Kidney epithelial cell (primary cell): ENCODE results near the gene ABCC3. TPM values are rescaled to one million over a fixed set of nuclear protein-coding genes. Genes with fewer than 3 reads are reported as not detected.

Source experiments
- DNase-seq: peaks from one replicate; pipeline ENCODE4 v3.0.0-alpha.2; 2010; ENCODE audit warnings: low read depth
- H3K27me3 ChIP-seq: 2 replicates; pipeline ENCODE4 v1.6.0; 2011; ENCODE audit warnings: low read length; ENCODE audit not compliant: control insufficient read depth, insufficient read depth
- H3K36me3 ChIP-seq: 2 replicates; pipeline ENCODE4 v1.5.1; 2011; ENCODE audit warnings: low read length; ENCODE audit not compliant: control insufficient read depth, insufficient read depth
- H3K4me3 ChIP-seq: 2 replicates; pipeline ENCODE4 v1.5.1; 2011; ENCODE audit warnings: low read depth, mild to moderate bottlenecking, control low read depth, low read length
- total RNA-seq: library from RNA; depleted of rRNA; stranded (reverse); fragments of >200 nt; gene quantifications from 2 replicates; pipeline ENCODE4 v1.2.3, GENCODE V29; 2015
- TF ChIP-seq, protein P1 (sequence below): IDR thresholded peaks from 2 replicates; pipeline ENCODE4 v1.5.1; 2011; ENCODE audit warnings: mild to moderate bottlenecking, moderate library complexity, low read length, control low read depth, inconsistent platforms; ENCODE audit not compliant: insufficient read depth, poor library complexity, severe bottlenecking

Gene ABCC3
- total RNA-seq, 1 donor from 2014 or later: 1.3 TPM

DNA sequence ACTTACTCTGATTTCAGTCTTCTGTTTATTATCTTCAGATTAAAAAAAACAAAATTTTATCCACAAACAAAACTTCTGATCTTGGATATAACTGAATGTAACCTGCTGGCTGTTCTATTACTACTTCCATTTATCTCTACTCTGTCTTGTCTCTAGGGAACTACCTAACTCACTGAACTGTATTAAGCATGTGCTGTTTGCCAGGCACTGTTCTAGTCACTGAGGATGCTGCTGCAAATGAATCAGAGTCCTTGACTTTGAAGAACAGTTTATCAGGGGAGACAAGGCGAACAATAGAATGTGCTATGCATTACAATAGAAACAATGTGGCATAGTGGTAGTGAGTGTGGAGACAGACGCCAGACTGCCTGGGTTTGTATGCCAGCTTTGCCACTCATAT, 75.3 kb downstream of the ABCC3 start:
- H3K36me3 ChIP-seq: no peaks in the 10 kb centered on the region
- no peak overlapping the region for H3K4me3 ChIP-seq
- TF ChIP-seq, protein P1, sequence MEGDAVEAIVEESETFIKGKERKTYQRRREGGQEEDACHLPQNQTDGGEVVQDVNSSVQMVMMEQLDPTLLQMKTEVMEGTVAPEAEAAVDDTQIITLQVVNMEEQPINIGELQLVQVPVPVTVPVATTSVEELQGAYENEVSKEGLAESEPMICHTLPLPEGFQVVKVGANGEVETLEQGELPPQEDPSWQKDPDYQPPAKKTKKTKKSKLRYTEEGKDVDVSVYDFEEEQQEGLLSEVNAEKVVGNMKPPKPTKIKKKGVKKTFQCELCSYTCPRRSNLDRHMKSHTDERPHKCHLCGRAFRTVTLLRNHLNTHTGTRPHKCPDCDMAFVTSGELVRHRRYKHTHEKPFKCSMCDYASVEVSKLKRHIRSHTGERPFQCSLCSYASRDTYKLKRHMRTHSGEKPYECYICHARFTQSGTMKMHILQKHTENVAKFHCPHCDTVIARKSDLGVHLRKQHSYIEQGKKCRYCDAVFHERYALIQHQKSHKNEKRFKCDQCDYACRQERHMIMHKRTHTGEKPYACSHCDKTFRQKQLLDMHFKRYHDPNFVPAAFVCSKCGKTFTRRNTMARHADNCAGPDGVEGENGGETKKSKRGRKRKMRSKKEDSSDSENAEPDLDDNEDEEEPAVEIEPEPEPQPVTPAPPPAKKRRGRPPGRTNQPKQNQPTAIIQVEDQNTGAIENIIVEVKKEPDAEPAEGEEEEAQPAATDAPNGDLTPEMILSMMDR: no peak
- DNase-seq: no peak
- no peaks in the 10 kb centered on the region for H3K27me3 ChIP-seq

DNA sequence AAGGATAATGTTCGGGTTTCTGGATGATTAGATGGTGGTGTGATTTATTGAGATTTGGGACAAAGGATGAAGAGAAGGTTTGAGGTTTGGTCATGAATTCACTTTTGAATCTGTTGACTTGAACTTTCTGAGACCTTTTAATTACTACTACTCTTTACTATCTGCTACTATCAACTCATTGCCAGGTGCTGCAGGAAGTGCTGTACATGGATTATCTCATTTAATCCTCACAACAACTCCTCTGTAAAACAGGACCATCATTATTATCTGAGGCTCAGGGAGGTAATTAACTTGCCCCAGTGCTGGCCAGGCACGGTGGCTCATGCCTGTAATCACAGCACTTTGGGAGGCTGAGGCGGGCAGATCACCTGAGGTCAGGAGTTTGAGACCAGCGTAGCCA, 76.0 kb downstream of the ABCC3 start:
- no peak for DNase-seq
- H3K4me3 ChIP-seq: no peak overlapping the region
- TF ChIP-seq, protein P1: no peak
- H3K36me3 ChIP-seq: no peaks in the 10 kb centered on the region
- no peaks in the 10 kb centered on the region for H3K27me3 ChIP-seq

DNA sequence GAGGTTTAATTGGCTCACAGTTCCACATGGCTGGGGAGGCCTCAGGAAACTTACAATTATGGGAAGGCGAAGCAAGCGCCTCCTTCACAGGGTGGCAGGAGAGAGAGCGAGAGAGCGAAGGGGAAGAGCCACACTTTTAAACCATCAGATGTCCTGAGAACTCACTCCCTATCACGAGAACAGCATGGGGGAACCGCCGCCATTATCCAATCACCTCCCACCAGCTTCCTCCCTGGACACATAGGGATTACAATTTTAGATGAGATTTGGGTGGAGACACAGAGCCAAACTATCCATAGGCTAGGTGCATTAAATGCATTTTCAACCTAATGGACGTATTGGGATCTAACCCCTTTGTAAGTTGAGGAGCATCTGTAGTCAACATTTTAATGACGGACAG, 78.0 kb downstream of the ABCC3 start:
- Histone ChIP-seq H3K4me3 (no peak overlapping the region), H3K27me3 (no peaks in the 10 kb centered on the region), H3K36me3 (no peaks in the 10 kb centered on the region)
- DNase-seq: no peak
- TF ChIP-seq, protein P1: no peak

DNA sequence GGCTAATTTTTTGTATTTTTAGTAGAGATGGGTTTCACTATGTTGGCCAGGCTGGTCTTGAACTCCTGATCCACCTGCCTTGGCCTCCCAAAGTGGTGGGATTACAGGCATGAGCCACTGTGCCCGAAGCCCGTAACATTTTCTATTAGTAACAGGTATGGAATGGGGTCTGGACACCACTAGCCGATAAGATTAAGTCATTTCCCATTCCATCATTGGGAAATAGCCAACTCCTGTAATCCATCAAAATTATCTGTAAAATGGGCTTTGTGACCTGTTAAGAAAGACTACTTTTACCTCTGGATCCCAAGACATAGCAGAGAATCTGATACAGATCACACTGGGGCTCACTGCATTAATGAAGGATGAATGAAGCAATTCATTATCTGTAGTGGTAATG, 80.8 kb downstream of the ABCC3 start:
- H3K4me3 ChIP-seq: no peak overlapping the region
- no peaks in the 10 kb centered on the region for H3K36me3 ChIP-seq
- TF ChIP-seq, protein P1: no peak
- H3K27me3 ChIP-seq: no peaks in the 10 kb centered on the region
- no peak for DNase-seq

DNA sequence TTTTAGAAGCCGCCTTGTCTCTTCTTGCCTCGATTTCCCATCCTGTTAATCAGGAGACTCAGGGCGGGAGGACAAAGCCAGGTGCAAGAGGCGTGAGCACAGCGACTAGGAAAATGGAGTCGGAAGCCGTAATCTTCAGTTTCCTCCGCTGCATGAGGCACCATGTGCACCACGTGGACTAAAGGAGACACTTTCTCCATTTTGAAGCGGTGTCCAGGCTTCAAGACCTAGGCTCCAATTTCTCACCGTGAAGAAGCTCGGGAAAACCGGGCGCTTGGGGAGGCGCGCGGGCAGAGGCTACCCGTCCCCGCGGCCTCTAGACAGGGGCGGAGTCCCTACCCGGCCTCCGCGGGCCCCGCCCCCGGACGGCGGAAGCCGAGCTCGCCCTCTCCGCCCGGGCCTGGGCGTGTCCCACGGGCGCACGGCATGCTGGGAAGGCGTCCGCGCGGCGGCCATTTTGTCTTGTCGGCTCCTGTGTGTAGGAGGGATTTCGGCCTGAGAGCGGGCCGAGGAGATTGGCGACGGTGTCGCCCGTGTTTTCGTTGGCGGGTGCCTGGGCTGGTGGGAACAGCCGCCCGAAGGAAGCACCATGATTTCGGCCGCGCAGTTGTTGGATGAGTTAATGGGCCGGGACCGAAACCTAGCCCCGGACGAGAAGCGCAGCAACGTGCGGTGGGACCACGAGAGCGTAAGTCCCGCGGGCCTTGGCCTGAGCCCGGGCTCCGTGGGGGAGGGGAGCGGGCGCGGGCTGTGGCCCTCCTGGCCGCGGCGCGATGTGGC, 84.7 kb downstream of the ABCC3 start, which contains the start of gene LUC7L3:
LUC7L3 (plus strand) TSS at position 460 of the 780 bp plus-strand sequence; CDS start at position 590, 130 bp downstream.
- TF ChIP-seq, protein P1: no peak
- DNase-seq: peak; percentile 60
- Histone ChIP-seq H3K4me3 (peak within 1 kb of the TSS; percentile 79), H3K36me3 (no peaks in the 10 kb centered on the region), H3K27me3 (no peaks in the 10 kb centered on the region)
